ENCODE results near the gene COA1.
"Not testable (repeated sequence)": the region's sequence is repeated elsewhere in the genome, so short reads cannot be mapped to it uniquely, and the experiment has no call there.

COA1 gene

DNA sequence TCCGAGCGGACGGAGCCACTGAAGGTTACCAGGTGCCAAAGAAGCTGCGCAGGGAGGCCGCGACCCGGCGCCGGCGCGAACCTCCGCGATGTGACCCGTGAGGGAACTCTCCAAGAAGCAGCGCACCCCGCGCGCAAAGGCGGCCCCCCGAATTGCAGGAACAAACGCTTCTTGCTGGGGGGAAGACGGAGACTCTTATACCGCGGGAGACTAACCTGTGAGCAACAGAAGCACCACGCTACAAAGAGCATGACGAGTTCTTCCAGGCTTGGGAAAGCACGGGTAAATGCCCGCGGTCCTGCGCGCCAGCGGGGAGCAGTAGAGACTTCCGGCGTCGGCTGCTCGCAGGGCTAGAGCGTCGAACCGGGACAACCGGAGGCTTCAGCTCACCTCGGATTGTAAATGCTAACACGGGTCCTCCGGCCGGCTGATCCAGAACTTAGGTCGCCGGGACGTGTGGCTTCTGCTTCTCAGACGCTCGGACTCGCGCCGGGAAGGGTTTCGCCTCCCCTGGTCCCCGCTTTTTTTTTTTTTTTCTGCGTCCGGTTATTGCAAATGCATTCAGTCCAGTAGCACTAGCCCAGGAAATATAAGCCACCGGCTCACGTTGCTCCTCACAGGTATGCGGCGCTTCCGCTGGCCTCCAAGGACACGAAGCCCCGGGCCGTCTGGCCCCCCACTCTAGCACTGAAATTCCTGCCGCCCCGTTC is at the start of gene COA1:
Gene COA1 (minus strand): TSS at position 310 of the 710 bp plus-strand sequence. CDS start 80,909 bp downstream, outside the sequence.
- peak; percentile 55 to 62 for DNase-seq (ENCODE audit: low read depth in 2 of 2)

DNA sequence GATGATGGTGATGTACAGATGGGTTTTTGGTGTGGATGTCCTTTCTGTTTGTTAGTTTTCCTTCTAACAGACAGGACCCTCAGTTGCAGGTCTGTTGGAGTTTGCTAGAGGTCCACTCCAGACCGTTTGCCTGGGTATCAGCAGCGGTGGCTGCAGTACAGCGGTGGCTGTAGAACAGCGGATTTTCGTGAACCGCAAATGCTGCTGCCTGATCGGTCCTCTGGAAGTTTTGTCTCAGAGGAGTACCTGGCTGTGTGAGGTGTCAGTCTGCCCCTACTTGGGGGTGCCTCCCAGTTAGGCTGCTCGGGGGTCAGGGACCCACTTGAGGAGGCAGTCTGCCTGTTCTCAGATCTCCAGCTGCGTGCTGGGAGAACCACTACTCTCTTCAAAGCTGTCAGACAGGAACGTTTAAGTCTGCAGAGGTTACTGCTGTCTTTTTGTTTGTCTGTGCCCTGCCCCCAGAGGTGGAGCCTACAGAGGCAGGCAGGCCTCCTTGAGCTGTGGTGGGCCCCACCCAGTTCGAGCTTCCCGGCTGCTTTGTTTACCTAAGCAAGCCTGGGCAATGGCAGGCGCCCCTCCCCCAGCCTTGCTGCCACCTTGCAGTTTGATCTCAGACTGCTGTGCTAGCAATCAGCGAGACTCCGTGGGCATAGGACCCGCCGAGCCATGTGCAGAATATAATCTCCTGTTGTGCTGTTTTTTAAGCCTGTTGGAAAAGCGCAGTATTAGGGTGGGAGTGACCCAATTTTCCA is 49.1 kb upstream of the COA1 start:
- DNase-seq (ENCODE audit: low read depth in 2 of 2), result not testable (repeated sequence)

DNA sequence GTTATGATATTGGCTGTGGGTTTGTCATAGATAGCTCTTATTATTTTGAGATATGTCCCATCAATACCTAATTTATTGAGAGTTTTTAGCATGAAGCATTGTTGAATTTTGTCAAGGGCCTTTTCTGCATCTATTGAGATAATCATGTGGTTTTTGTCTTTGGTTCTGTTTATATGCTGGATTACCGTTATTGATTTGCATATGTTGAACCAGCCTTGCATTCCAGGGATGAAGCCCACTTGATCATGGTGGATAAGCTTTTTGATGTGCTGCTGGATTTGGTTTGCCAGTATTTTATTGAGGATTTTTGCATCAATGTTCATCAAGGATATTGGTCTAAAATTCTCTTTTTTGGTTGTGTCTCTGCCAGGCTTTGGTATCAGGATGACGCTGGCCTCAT is 45.9 kb upstream of the COA1 start:
- not testable (repeated sequence) for DNase-seq (ENCODE audit: low read depth in 2 of 2)

DNA sequence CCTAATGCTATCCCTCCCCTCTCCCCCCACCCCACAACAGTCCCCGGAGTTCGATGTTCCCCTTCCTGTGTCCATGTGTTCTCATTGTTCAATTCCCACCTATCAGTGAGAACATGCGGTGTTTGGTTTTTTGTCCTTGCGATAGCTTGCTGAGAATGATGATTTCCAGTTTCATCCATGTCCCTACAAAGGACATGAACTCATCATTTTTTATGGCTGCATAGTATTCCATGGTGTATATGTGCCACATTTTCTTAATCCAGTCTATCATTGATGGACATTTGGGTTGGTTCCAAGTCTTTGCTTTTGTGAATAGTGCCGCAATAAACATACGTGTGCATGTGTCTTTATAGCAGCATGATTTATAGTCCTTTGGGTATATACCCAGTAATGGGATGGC is 43.9 kb upstream of the COA1 start:
- DNase-seq (ENCODE audit: low read depth in 2 of 2), result not testable (repeated sequence)

- DNase-seq (ENCODE audit: low read depth in 2 of 2), result no peak
Measured at GRCh38 chr7:43771573-43771972, 42.2 kb upstream of the COA1 start.

GRCh38 chr7:43771128-43771527 is 41.8 kb upstream of the COA1 start:
- no peak for DNase-seq (ENCODE audit: low read depth in 2 of 2)

DNA sequence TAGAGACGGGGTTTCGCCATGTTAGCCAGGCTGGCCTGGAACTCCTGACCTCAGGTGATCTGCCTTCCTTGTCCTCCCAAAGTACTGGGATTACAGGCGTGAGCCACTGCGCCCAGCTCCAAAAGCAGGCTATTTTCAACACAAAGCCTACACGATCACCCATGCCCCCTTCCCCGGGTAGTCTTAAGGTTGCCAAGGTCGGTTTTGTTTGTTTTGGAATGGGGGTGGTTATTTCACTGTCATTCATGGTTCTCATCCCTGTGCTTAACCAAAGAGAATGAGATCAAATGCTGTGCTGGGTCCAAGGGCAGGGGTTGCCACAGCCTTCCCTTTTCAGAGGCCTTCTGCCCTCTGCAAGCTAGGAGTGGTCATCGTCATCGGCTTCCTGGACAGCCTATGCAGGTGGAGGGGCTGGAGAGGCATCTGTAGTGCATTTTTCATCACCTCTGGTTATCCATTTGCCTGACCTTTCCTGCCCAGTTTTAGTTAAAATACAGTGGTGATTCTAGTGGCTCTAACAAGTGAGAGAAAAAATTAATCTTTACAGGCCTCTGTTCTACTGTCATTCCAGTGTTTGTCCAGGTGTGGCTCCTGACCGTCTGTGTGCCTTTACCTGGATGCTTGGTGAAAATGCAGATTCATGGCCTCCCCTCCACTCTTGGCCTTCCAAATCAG is 40.6 kb upstream of the COA1 start:
- no peak for DNase-seq (ENCODE audit: low read depth in 2 of 2)

DNA sequence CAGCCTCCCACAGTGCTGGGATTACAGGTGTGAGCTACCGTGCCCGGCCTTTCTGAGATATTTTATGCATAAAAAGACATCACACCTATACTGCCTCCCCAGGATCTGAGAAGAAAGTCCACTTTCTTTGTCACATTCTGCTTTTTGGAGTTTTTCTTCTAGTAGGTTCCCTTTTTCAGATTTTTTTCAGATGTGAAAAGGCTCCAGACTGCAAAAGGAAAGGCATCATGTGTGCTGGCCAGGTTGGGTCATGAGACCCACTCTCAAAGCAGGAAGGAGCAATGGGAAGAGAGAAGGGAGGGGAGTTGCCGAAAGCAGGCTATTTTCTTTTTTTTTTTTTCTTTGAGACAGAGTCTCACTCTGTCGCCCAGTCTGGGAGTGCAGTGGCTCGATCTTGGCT is 40.0 kb upstream of the COA1 start:
- DNase-seq (ENCODE audit: low read depth in 2 of 2), result no peak

DNA sequence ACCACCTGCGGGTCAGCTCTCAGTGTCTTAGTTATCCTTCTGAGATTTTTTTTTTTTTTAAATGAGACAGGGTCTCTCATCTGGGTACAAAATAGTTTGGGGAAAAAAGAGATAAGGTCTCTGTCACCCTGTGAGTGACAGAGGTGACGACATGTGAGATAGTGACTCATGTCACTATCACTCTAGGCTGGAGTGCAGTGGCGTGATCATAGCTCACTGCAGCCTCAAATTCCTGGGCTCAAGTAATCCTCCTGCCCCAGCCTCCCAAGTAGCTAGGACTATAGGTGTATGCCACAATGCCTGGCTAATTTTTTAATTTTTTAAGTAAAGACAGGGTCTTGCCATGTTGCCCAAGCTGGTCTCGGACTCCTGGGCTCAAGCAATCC is 39.6 kb upstream of the COA1 start:
- DNase-seq (ENCODE audit: low read depth in 2 of 2), result no peak

DNA sequence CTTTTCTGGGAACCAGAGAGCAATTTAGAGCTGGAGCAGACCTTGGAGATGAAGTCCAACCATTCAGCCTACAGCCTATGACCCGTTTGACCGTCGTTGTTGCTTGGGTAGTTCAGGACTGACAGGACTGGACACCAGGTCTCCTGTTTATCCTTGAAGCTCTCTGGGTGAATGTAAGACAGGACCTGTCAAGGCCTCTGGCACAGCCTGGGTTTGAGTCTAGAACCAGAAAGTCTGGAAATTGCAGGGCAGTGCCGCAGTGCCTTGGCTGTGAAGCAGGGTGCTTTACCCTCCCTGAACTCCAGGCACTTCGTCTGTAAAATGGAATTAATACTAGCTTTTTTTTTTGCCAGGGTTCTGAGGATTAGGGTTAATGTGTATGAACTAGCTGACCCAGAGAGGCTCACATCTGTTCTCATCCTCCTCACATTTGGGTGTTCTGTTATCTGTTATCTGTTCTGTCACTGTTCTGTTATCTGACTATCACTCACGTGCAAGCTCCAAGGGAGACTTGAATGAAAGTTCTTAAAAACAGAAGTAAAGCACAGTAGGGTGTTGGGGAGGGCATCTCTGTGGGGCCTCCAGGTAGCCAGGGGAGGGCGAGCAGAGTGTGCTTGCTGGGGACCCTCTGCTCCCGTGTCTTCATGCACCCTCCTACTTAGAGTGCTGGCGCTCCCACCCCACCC is 39.0 kb upstream of the COA1 start:
- no peak for DNase-seq (ENCODE audit: low read depth in 2 of 2)

- no peak for DNase-seq (ENCODE audit: low read depth in 2 of 2)
Measured at GRCh38 chr7:43767311-43767710, 38.0 kb upstream of the COA1 start.

DNA sequence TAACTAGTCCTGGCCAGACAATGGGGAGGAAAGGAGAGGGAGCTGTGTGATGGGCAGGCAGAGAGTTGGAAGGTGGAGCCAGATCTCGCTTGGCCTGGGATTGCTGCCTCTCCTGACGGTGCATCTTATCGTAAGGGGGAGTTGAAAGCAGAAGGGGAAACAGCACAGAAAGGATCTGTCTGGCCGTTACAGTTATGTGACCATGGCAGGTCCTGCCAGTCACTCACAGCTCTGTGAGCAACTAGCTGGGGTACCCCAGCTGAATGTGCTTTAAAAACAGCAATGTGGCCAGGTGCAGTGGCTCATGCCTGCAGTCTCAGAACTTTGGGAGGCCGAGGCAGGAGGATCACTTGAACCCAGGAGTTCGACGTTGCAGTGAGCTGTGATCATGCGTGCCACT is 37.2 kb upstream of the COA1 start:
- no peak for DNase-seq (ENCODE audit: low read depth in 2 of 2)

GRCh38 chr7:43764807-43765491 is 35.6 kb upstream of the COA1 start:
- no peak for DNase-seq (ENCODE audit: low read depth in 2 of 2)

DNA sequence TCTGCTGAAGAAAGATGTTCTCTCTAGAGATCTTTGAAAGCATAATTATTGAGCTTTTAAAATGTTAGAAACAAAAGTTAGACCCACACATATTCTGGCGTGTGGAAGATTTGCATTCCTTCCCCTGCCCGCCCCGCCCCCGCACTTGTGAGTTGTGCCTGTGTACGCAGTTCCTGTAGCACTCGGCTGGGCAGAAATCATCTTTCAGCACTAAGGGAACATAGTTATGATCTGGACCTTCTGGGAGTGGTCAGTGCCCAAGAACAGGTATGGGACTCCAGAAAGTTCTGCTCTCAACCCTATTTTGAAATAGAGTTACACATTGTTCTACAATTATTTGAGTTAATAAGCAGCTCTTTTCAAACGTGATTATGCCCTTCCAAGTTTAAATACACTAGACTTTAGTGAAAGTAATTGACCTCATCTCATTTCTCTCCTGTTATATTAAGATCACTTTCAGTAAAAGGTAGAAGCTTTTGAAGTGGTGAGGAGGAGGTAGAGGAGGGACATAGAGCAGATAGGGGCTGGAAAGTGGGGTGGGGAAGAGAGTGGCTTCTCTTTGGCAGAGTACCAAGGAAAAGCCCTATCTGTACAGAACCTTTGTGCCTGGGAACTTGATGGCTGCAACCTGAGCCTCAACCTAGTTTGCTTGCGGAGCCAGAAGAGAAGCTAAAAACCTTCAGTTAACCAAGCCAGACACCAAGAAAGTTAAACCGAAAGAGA is 34.9 kb upstream of the COA1 start:
- DNase-seq (ENCODE audit: low read depth in 2 of 2), result peak in 1 of 2 donors; percentile 8

GRCh38 chr7:43763183-43763582 is 33.9 kb upstream of the COA1 start:
- no peak for DNase-seq (ENCODE audit: low read depth in 2 of 2)

DNA sequence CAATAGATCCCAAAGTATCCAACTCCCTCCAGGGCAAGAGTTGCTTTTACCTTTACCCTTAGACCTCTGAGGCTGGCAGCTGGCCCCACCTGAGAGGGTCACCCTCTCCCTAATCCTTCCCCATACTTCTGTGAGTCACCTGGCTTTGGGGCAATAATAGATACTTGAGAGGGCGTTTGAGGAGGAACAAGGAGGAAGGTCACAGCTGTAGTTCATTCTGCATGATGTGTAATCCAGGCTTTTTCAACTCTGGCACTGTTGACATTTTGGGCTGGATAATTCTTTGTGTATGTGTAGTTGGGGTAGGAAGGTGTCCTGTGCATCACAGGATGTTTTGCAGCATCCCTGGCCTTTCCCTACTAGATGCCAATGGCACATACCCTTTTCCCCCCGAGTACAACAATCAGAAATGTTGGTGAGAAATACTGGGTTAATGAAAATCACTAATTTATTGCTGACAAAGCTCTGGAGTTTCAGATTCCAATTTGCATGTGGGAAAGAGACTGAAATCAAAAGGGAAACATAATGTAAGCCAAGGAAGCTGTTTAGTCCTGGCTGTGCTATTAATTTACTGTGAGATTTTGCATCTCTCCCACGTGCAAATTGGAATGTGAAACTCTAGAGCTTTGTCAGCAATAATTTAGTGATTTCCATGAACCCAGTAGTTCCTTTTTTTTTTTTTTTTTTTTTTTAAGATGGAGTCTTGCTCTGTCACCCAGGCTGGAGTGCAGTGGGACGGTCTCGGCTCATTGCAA is 32.8 kb upstream of the COA1 start:
- DNase-seq (ENCODE audit: low read depth in 2 of 2), result no peak

DNA sequence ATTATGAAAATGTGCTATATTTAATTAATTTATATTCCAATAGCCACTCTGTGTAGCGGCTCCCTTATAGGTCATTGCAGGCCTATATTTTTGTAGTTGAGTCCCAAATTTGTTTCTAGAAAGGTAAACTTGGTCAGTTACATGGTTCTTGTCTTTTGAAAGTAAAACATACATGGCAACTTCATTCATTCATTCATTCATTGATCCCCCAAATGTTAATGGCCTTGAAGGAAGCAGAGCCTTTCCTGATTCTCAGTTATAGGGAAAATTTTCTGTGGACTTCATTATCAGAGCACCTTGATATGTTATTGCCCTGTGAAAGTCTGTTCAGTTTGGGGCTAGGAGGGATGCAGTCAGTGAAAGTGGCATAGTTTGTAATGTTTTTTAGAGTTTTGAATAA is 32.1 kb upstream of the COA1 start:
- DNase-seq (ENCODE audit: low read depth in 2 of 2), result no peak

DNA sequence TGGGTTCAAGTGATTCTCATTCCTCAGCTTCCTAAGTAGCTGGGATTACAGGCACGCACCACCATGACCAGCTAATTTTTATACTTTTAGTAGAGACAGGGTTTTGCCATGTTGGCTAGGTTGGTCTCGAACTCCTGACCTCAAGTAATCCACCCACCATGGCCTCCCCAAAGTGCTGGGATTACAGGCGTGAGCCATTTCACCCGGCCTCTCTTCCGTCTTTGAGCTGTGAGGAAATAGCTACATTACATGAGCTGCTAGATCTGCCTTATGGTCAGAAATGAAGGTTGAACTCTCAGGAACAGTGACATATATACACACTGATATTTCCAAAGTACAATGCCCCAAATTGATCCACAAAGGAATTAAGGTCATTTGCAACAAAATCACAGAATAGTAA is 31.5 kb upstream of the COA1 start:
- DNase-seq (ENCODE audit: low read depth in 2 of 2), result no peak

GRCh38 chr7:43758822-43759683 is 29.7 kb upstream of the COA1 start:
- DNase-seq (ENCODE audit: low read depth in 2 of 2), result peak in 1 of 2 donors; percentile 5

Measured in stimulated activated CD8-positive, alpha-beta memory T cell treated with anti-CD3 and anti-CD28 coated beads, Interleukin-7, amount 100 ng/mL, for 1 hour (primary cell).